HepG2 (cell line): ENCODE measurements around the gene STEAP2. TPM values are rescaled to one million over a fixed set of nuclear protein-coding genes. Genes with fewer than 3 reads are reported as not detected.

Source experiments
- ATAC-seq: fragments of 200-7000 bp; cut with Tn5 transposase; 3 replicates; pipeline ENCODE4 v1.9.1; 2020; ENCODE audit warnings: mild to moderate bottlenecking, moderate library complexity
- BruUV-seq: library from RNA; stranded (reverse); fragments of 400-500 nt; replicated peaks from 2 replicates; lab custom pipeline; 2021; lab: Mats Ljungman, UMichigan
- CTCF ChIA-PET: fragments of 300-600 bp; formaldehyde crosslinking; extraction: SDS; loops from one replicate; lab custom pipeline; 2021; ENCODE audit warnings: low total read pairs, inconsistent platforms, low intra/inter-chr PET ratio; lab: Yijun Ruan, JAX
- POLR2A ChIA-PET: fragments of 350-600 bp; sonication (Branson Sonifier 250); formaldehyde crosslinking; loops from one replicate; lab custom pipeline; 2020; ENCODE audit warnings: antibody characterized with exemption, inconsistent platforms; lab: Yijun Ruan, JAX
- DNase-seq: peaks from one replicate; pipeline ENCODE4 v3.0.0-alpha.2; 2015; ENCODE audit warnings: low spot score
- FAIRE-seq: peaks from 3 replicates; lab custom pipeline; 2011; peaks lifted over from hg19 to GRCh38; lab: Jason Lieb, UNC
- H2AFZ ChIP-seq: one replicate; pipeline ENCODE4 v1.6.1; 2011; ENCODE audit warnings: low read length, inconsistent platforms
- H3K27ac ChIP-seq: fragments of 300-600 bp; 3 replicates; pipeline ENCODE4 v1.8.0; 2011; ENCODE audit warnings: mixed run types, mild to moderate bottlenecking, mixed read lengths, low read length, inconsistent platforms; ENCODE audit not compliant: insufficient read depth; ENCODE audit errors: extremely low read length
- H3K27me3 ChIP-seq, 2 experiments: fragments of 200-600 bp in 1 of 2; 2 replicates in 1 of 2; 3 replicates in 1 of 2; pipeline versions ENCODE4 v1.6.0 to v1.8.0; 2011; ENCODE audit warnings: low read length in 2 of 2, mild to moderate bottlenecking in 2 of 2, moderate library complexity in 2 of 2, inconsistent platforms in 1 of 2; ENCODE audit not compliant: insufficient read depth in 2 of 2, control insufficient read depth in 1 of 2
- H3K36me3 ChIP-seq, 2 experiments: fragments of 200-600 bp in 1 of 2; replicated peaks in 1 of 2; 2 replicates in 1 of 2; 3 replicates in 1 of 2; pipeline versions ENCODE4 v1.5.1 to v1.8.0; 2011; ENCODE audit warnings: low read length in 2 of 2, inconsistent platforms in 1 of 2; ENCODE audit not compliant: insufficient read depth in 2 of 2, control insufficient read depth in 1 of 2
- H3K4me1 ChIP-seq: 2 replicates; pipeline ENCODE4 v1.5.1; 2012; ENCODE audit warnings: low read length, inconsistent platforms; ENCODE audit not compliant: insufficient read depth
- H3K4me2 ChIP-seq: 2 replicates; pipeline ENCODE4 v1.6.0; 2011; ENCODE audit warnings: low read depth, low read length, inconsistent platforms
- H3K4me3 ChIP-seq, 3 experiments: fragments of 200-600 bp in 1 of 3; sonication (generic), shearing (Covaris generic) in 1 of 3; replicated peaks in 1 of 3; 2 replicates each; pipeline ENCODE4 v1.5.1; 2011 to 2016; ENCODE audit warnings: low read length in 3 of 3, inconsistent platforms in 2 of 3, low read depth in 2 of 3, mild to moderate bottlenecking in 2 of 3, control low read depth in 1 of 3, mixed read lengths in 1 of 3; ENCODE audit not compliant: insufficient read depth in 1 of 3
- H3K79me2 ChIP-seq: one replicate; pipeline ENCODE4 v1.6.1; 2011; ENCODE audit warnings: low read length, inconsistent platforms; ENCODE audit not compliant: insufficient read depth
- H3K9ac ChIP-seq: 2 replicates; pipeline ENCODE4 v1.6.0; 2011; ENCODE audit warnings: mild to moderate bottlenecking, low read depth, low read length, inconsistent platforms; ENCODE audit not compliant: insufficient read depth
- H3K9me3 ChIP-seq: 2 replicates; pipeline ENCODE4 v1.5.1; 2012; ENCODE audit warnings: mild to moderate bottlenecking, low read length
- H4K20me1 ChIP-seq: 2 replicates; pipeline ENCODE4 v1.6.0; 2011; ENCODE audit warnings: inconsistent platforms, mild to moderate bottlenecking, low read length, moderate library complexity; ENCODE audit not compliant: insufficient read depth
- FOXA3 ChIP-seq: IDR thresholded peaks from 2 replicates; pipeline ENCODE4 v1.6.1; 2016; ENCODE audit warnings: missing genetic modification reagents, missing compliant biosample characterization
- HNF4A ChIP-seq: sonication (generic); formaldehyde crosslinking; IDR thresholded peaks from 2 replicates; pipeline ENCODE4 v1.4.0; 2020; ENCODE audit warnings: missing genetic modification reagents
- MAFK ChIP-seq, 2 experiments: IDR thresholded peaks in 1 of 2; conservative IDR thresholded peaks in 1 of 2; 2 replicates each; pipeline ENCODE4 v1.6.1; 2011; ENCODE audit warnings: improper control_type of control experiment in 2 of 2, low read length in 2 of 2
- NFYC ChIP-seq: IDR thresholded peaks from 2 replicates; pipeline ENCODE4 v1.6.1; 2016; ENCODE audit warnings: missing genetic modification reagents, missing compliant biosample characterization
- ZNF678 ChIP-seq: sonication (generic); formaldehyde crosslinking; IDR thresholded peaks from 2 replicates; pipeline ENCODE4 v1.4.0; 2020; ENCODE audit warnings: mild to moderate bottlenecking, missing genetic modification reagents
- ZNF850 ChIP-seq: sonication (generic); formaldehyde crosslinking; conservative IDR thresholded peaks from 2 replicates; pipeline ENCODE4 v1.9.0; 2021; ENCODE audit warnings: mild to moderate bottlenecking, missing genetic modification reagents
- WGBS: methylation state at CpG from one replicate; pipeline ENCODE4 v1.1.6; 2017; ENCODE audit warnings: low lambda C conversion rate; 5-methylcytosine and 5-hydroxymethylcytosine counted together
- in situ Hi-C: cut with HindIII; loops from 2 replicates; pipeline ENCODE4 v1.10.0; 2017; ENCODE audit warnings: low pct_unique_long_range_greater_than_20kb; ENCODE audit not compliant: extremely low pct_ligation_motif_present
- intact Hi-C: fragments of 100-400 bp; cut with micrococcal nuclease; formaldehyde crosslinking; loops from one replicate; pipeline ENCODE4 v1.10.0; 2022; ENCODE audit not compliant: unreplicated experiment
- polyA plus RNA-seq, 8 experiments: library from polyadenylated mRNA; depleted of rRNA in 3 of 8; stranded (reverse) in 7 of 8; unstranded in 1 of 8; fragments of >200 nt; fragmentation: Illumina TruSeq in 4 of 8; extraction: Trizol in 4 of 8; gene quantifications; 2 replicates each; pipeline versions ENCODE4 v1.2.1 to v1.2.3, GENCODE V29; 2011 to 2016; ENCODE audit warnings: low read depth in 4 of 8, missing spikeins in 1 of 8, mixed read lengths in 1 of 8; ENCODE audit not compliant: insufficient read depth in 1 of 8
- total RNA-seq, 5 experiments: library from RNA; depleted of rRNA; stranded (reverse); fragments of >200 nt; fragmentation: Illumina TruSeq; extraction: Trizol; gene quantifications; 2 replicates each; pipeline ENCODE4 v1.2.3, GENCODE V29; 2016; ENCODE audit warnings: low read depth in 1 of 5
- TF ChIP-seq, protein P1 (sequence below): sonication (generic); formaldehyde crosslinking; IDR thresholded peaks from 2 replicates; pipeline ENCODE4 v1.4.0; 2020; ENCODE audit warnings: missing genetic modification reagents

The STEAP2 gene
- total and polyA plus RNA-seq, 2 of the 13 experiments (the other 11 are each of a cell fraction or from before 2014, with no cell fraction given): 4.3 to 4.4 TPM

DNA sequence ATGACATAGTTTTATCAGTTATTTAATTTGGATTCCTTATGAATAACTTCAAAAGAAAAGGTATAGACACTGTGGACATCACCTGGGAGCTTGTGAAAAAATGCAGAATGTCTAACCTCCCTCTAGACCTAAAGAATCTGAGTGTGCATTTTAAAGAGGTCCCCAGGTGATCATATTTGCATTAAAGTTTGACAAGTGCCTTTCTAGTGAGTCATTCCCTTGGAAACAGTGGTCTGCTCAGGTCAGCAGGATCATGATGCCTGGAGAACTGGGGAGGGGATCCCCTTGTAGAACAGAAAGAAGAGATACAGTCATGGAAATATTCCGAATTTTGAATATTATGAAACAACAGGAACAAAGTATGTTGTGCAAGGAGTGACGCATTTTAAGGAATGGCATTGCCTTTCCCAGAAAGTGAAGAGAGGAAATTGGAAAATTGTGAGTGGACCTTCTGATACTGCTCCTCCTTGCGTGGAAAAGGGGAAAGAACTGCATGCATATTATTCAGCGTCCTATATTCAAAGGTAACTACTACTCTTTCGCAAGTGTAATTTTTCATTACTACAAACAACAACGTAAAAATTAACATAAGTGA is 4.6 kb downstream of the STEAP2 start:
- FAIRE-seq: no peak
- Histone ChIP-seq H2AFZ (no peak overlapping the region), H4K20me1 (no peaks in the 10 kb centered on the region), H3K4me3 (no peak overlapping the region), H3K4me1 (peaks cover 18% of the 10 kb centered on the region; the same call in 1 of the 2 replicates), H3K27ac (no peak overlapping the region), H3K27me3 (peaks cover 0 to 5% of the 10 kb centered on the region in 2 experiments; a peak in 1 of 5 replicates), H3K9me3 (no peaks in the 10 kb centered on the region), H3K79me2 (peaks cover 3% of the 10 kb centered on the region), H3K4me2 (no peak overlapping the region), H3K36me3 (no peaks in the 10 kb centered on the region), H3K9ac (no peak overlapping the region)
- TF ChIP-seq, protein P1, sequence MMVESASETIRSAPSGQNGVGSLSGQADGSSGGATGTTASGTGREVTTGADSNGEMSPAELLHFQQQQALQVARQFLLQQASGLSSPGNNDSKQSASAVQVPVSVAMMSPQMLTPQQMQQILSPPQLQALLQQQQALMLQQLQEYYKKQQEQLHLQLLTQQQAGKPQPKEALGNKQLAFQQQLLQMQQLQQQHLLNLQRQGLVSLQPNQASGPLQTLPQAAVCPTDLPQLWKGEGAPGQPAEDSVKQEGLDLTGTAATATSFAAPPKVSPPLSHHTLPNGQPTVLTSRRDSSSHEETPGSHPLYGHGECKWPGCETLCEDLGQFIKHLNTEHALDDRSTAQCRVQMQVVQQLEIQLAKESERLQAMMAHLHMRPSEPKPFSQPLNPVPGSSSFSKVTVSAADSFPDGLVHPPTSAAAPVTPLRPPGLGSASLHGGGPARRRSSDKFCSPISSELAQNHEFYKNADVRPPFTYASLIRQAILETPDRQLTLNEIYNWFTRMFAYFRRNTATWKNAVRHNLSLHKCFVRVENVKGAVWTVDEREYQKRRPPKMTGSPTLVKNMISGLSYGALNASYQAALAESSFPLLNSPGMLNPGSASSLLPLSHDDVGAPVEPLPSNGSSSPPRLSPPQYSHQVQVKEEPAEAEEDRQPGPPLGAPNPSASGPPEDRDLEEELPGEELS: no peak
- TF ChIP-seq NFYC: no peak
- no peak for TF ChIP-seq FOXA3 (CRISPR knock-in tag)
- no peak for TF ChIP-seq ZNF850 (CRISPR knock-in tag)
- no peak for TF ChIP-seq ZNF678 (CRISPR knock-in tag)
- WGBS: 86% methylated on average over 6 of the region's 6 CpGs
- ChIA-PET POLR2A (no interaction called here), CTCF (no interaction called here)
- ATAC-seq: no peak
- no TSS peak for BruUV-seq
- DNase-seq: no peak
- in situ Hi-C loops: no loop called here
- intact Hi-C loops: no loop called here

DNA sequence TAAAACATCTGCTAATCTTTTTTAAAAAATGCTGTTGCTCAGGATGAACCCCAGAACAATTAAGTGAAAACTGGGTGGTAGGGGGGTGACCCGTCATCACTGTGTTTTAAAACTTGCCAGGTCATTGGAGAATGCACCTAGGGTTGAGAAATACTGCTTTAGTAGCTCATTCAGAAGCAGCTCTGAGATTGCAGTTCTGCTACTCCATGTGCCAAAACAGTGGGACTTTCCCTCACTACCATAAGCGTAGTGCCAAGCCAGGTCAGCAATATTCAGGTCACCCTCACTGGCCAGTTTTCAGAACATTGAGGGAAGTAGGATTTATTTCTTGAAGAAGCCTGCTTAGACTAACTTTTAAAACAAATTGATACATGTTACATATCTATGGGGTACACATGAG is 5.2 kb downstream of the STEAP2 start:
- Histone ChIP-seq H3K4me2 (no peak overlapping the region), H3K4me3 (no peak overlapping the region), H3K27me3 (peaks cover 0 to 5% of the 10 kb centered on the region in 2 experiments; a peak in 1 of 5 replicates), H3K9ac (no peak overlapping the region), H3K4me1 (peaks cover 18% of the 10 kb centered on the region; the same call in 1 of the 2 replicates), H3K27ac (no peak overlapping the region), H2AFZ (no peak overlapping the region), H4K20me1 (no peaks in the 10 kb centered on the region), H3K79me2 (peaks cover 3% of the 10 kb centered on the region), H3K9me3 (no peaks in the 10 kb centered on the region), H3K36me3 (no peaks in the 10 kb centered on the region)
- ATAC-seq (no peak), DNase-seq (no peak), FAIRE-seq (no peak)
- 90% methylated on average over 2 of the region's 2 CpGs for WGBS
- TF ChIP-seq MAFK (conservative IDR thresholded peaks at IDR 0.05 in 1 of 2, IDR thresholded peaks at IDR 0.05 in 1 of 2; ENCODE audit: low read length in 2 of 2): 0 out of 4 replicates have a peak, but pooled peaks have one; percentile 15 to 37
- TF ChIP-seq HNF4A: no peak
- intact Hi-C loops (no loop called here), in situ Hi-C loops (no loop called here)
- ChIA-PET POLR2A (no interaction called here), CTCF (no interaction called here)
- no TSS peak for BruUV-seq
